Measurements from ENCODE around the gene SLC25A18.

SLC25A18 gene

GRCh38 chr22:17598318-17598717, 35.0 kb downstream of the SLC25A18 start:
- no peak overlapping the region for H3K4me3 ChIP-seq (ENCODE audit: control insufficient read depth, low read depth, low read length)
- no peak for TF ChIP-seq CTCF (conservative IDR thresholded peaks at IDR 0.05; ENCODE audit: control insufficient read depth, insufficient read depth, low read depth, low read length)
- no peak for DNase-seq (ENCODE audit: low read depth)

- no peak for DNase-seq (ENCODE audit: low read depth)
- H3K4me3 ChIP-seq (ENCODE audit: control insufficient read depth, low read depth, low read length) = no peak overlapping the region
- TF ChIP-seq CTCF (conservative IDR thresholded peaks at IDR 0.05; ENCODE audit: control insufficient read depth, insufficient read depth, low read depth, low read length) = no peak
Measured at GRCh38 chr22:17601031-17601430, 37.7 kb downstream of the SLC25A18 start.

DNA sequence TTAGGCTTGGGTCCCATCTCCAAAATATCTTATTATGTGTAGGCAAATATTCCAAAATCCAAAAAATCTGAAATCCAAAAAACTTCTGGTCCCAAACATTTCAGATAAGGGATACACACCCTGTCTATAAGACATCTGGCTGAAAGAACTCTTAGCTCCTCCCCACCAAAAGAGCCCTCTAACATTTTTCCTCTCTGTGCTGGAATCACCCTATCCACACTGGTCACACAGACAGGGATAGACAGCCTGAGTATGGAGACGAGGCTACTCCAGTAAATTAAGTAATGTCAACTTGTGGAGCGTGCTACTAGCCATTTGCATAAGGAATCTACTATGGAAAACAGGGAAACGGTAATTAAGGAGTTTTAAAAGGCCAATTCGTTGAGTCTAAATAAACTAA, 40.4 kb downstream of the SLC25A18 start:
- TF ChIP-seq CTCF (conservative IDR thresholded peaks at IDR 0.05; ENCODE audit: control insufficient read depth, insufficient read depth, low read depth, low read length) = no peak
- DNase-seq (ENCODE audit: low read depth) = no peak
- no peak overlapping the region for H3K4me3 ChIP-seq (ENCODE audit: control insufficient read depth, low read depth, low read length)

DNA sequence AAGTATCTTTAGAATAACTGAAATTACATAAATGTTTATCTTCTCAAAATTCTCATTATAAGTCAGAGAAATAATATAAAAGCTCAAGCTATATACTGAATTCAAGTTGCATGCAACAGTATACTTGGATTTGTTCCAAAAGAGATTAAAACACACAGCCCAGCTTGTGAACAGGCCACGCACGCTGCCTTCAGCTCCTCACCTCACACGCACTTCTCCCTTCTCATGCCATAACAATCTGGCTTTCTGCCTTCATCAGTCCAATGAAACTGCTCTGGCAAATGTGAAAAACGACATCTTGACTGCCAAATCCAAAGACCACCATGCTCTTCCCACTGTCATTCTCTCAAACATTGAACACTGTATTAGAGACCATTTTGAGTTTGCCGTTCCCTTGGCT, 43.2 kb downstream of the SLC25A18 start:
- no peak for TF ChIP-seq CTCF (conservative IDR thresholded peaks at IDR 0.05; ENCODE audit: control insufficient read depth, insufficient read depth, low read depth, low read length)
- DNase-seq (ENCODE audit: low read depth) = no peak
- no peak overlapping the region for H3K4me3 ChIP-seq (ENCODE audit: control insufficient read depth, low read depth, low read length)

GRCh38 chr22:17607891-17608521, 44.7 kb downstream of the SLC25A18 start:
- TF ChIP-seq CTCF (conservative IDR thresholded peaks at IDR 0.05; ENCODE audit: control insufficient read depth, insufficient read depth, low read depth, low read length) = no peak
- no peak for DNase-seq (ENCODE audit: low read depth)
- no peak overlapping the region for H3K4me3 ChIP-seq (ENCODE audit: control insufficient read depth, low read depth, low read length)

DNA sequence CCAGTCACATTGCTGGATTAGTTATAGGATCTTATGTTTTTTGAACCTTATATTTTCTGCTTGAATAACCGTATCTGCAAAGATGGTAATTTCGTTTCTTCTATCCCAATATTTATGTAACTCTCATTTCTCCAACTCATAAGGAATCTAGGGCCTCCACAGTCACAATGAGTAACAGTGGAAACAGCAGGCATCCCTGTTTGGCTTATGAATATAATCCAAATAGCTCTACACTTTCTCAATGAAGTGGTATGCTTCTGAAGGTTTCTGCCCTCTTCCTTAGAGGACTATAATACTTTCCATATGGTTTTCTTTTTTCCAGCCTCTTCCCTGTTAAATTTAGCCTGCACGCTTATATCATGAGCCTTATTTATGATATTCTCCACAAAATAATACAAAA, 48.8 kb downstream of the SLC25A18 start:
- TF ChIP-seq CTCF (conservative IDR thresholded peaks at IDR 0.05; ENCODE audit: control insufficient read depth, insufficient read depth, low read depth, low read length) = no peak
- no peak for DNase-seq (ENCODE audit: low read depth)
- no peak overlapping the region for H3K4me3 ChIP-seq (ENCODE audit: control insufficient read depth, low read depth, low read length)

GRCh38 chr22:17613280-17613679, 50.0 kb downstream of the SLC25A18 start:
- no peak for TF ChIP-seq CTCF (conservative IDR thresholded peaks at IDR 0.05; ENCODE audit: control insufficient read depth, insufficient read depth, low read depth, low read length)
- DNase-seq (ENCODE audit: low read depth) = no peak

More at GRCh38 chr22:17613280-17613679, 50.0 kb downstream of the SLC25A18 start:
- no peak overlapping the region for H3K4me3 ChIP-seq (ENCODE audit: control insufficient read depth, low read depth, low read length)
